Prostate gland (tissue), 2 donors: ENCODE measurements around the gene MPI.

ENCODE experiments used
- CTCF ChIP-seq, 4 experiments: fragments of 200-600 bp in 2 of 4; fragments of 450-650 bp in 2 of 4; sonication (generic) in 2 of 4; IDR thresholded peaks; 1 replicate in 3 of 4; 2 replicates in 1 of 4; pipeline ENCODE4 v1.5.1; 2016 to 2019; ENCODE audit warnings: antibody characterized with exemption in 4 of 4, mild to moderate bottlenecking in 2 of 4, moderate library complexity in 2 of 4
- POLR2A ChIP-seq: fragments of 450-650 bp; IDR thresholded peaks from one replicate; pipeline ENCODE4 v1.6.1; 2016; ENCODE audit warnings: antibody characterized with exemption, mild to moderate bottlenecking
- POLR2AphosphoS5 ChIP-seq: sonication (generic); formaldehyde crosslinking; IDR thresholded peaks from one replicate; pipeline ENCODE4 v1.6.1; 2017; ENCODE audit warnings: antibody characterized with exemption

- TF ChIP-seq CTCF (IDR thresholded peaks at IDR 0.05) = no peak
- TF ChIP-seq POLR2AphosphoS5 = no peak
- no peak for TF ChIP-seq POLR2A
Measured at GRCh38 chr15:74867466-74868038, 22.3 kb upstream of the MPI start.
